RWPE2 (cell line): ENCODE results near the gene GMEB2.
A peak's percentile ranks its signal among the peaks of the same experiment; 100 is the strongest.
"Not testable (repeated sequence)": the region's sequence is repeated elsewhere in the genome, so short reads cannot be mapped to it uniquely, and the experiment has no call there.

Experiments used
- ATAC-seq: fragments of 200-7000 bp; cut with Tn5 transposase; 3 replicates; pipeline ENCODE4 v1.9.1; 2021; ENCODE audit warnings: low read depth
- DNase-seq: peaks from one replicate; pipeline ENCODE4 v3.0.0-alpha.2; 2020; ENCODE audit warnings: low spot score
- H3K27ac ChIP-seq: fragments of 450-650 bp; 2 replicates; pipeline ENCODE4 v1.5.1; 2017; ENCODE audit warnings: mild to moderate bottlenecking; ENCODE audit not compliant: poor library complexity, severe bottlenecking
- H3K27me3 ChIP-seq: fragments of 250-450 bp; sonication (Bioruptor Pico); 2 replicates; pipeline ENCODE4 v1.5.1; 2021; ENCODE audit warnings: mild to moderate bottlenecking, moderate library complexity; ENCODE audit not compliant: insufficient read depth, poor library complexity, severe bottlenecking
- H3K36me3 ChIP-seq: fragments of 250-450 bp; sonication (Bioruptor Pico); 2 replicates; pipeline ENCODE4 v1.5.1; 2020; ENCODE audit warnings: low read depth, mild to moderate bottlenecking, moderate library complexity
- H3K4me1 ChIP-seq: fragments of 250-450 bp; sonication (Bioruptor Pico); 2 replicates; pipeline ENCODE4 v1.5.1; 2021; ENCODE audit warnings: mild to moderate bottlenecking, moderate library complexity; ENCODE audit not compliant: insufficient read depth, poor library complexity, severe bottlenecking
- H3K4me3 ChIP-seq: fragments of 250-450 bp; sonication (Bioruptor Pico); 2 replicates; pipeline ENCODE4 v1.5.1; 2021; ENCODE audit warnings: mild to moderate bottlenecking, moderate library complexity; ENCODE audit not compliant: severe bottlenecking
- H3K9me3 ChIP-seq: fragments of 250-450 bp; sonication (Bioruptor Pico); 2 replicates; pipeline ENCODE4 v1.5.1; 2021; ENCODE audit warnings: mild to moderate bottlenecking, moderate library complexity; ENCODE audit not compliant: severe bottlenecking
- TF ChIP-seq, protein P1 (sequence below): fragments of 450-650 bp; IDR thresholded peaks from one replicate; pipeline ENCODE4 v1.5.1; 2017; ENCODE audit warnings: mild to moderate bottlenecking, moderate library complexity; ENCODE audit not compliant: poor library complexity, severe bottlenecking

The GMEB2 gene

DNA sequence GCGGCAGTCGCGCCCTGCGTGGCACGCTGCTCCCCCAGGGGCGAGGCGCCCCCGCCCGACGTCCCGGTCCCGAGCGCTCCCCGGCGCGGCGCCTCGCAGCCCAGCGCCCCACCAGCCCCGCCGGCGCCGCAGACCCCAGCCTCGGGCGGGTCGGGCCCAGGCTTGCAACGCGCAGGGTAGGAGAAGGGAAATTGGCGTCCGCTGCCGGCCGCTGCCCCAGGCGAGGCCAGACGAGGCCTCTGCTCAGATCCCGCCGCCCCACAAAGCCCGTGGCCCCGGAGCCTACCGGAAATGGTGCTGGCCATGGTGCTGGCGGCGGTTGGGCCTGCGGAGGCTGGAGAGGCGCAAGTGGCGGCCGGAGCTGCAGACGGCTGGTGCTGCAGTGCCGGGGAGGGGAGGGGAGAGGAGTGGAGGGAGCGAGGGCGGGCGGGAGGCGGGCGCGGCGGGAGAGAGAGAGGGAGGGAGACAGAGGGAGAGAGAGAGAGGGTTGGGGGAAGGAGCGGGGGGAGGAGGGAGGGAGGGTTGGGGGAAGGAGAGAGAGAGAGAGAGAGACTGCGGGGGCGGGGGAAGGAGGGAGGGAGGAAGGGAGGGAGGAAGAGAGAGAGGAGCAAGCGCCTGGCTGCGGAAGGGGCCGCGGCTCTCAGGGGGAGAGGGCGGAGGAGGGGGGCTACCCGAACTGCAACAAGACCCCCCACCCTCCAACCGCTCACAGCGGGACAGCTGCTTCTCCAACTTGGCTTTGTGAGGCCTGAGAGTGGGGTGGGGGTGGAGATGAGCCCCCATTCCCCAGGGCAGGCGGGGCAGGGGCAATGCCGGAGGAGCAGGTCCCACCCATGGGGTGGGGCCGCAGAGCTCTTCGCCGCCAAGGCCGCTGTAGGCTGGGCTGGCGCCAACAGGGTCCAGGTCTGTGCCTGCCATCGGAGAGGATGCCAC lies 26.4 kb upstream of the GMEB2 start, which contains the start of gene STMN3:
STMN3 (minus strand) TSS at position 384 of the 933 bp plus-strand sequence; CDS start at position 305, 79 bp downstream.
- TF ChIP-seq, protein P1, sequence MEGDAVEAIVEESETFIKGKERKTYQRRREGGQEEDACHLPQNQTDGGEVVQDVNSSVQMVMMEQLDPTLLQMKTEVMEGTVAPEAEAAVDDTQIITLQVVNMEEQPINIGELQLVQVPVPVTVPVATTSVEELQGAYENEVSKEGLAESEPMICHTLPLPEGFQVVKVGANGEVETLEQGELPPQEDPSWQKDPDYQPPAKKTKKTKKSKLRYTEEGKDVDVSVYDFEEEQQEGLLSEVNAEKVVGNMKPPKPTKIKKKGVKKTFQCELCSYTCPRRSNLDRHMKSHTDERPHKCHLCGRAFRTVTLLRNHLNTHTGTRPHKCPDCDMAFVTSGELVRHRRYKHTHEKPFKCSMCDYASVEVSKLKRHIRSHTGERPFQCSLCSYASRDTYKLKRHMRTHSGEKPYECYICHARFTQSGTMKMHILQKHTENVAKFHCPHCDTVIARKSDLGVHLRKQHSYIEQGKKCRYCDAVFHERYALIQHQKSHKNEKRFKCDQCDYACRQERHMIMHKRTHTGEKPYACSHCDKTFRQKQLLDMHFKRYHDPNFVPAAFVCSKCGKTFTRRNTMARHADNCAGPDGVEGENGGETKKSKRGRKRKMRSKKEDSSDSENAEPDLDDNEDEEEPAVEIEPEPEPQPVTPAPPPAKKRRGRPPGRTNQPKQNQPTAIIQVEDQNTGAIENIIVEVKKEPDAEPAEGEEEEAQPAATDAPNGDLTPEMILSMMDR: peak; percentile 3
- peak; percentile 63 for ATAC-seq
- Histone ChIP-seq H3K4me3 (peak within 1 kb of the TSS; percentile 39), H3K36me3 (no peaks in the 10 kb centered on the region), H3K9me3 (no peaks in the 10 kb centered on the region), H3K27me3 (peaks cover 22% of the 10 kb centered on the region), H3K27ac (no peak within 1 kb of the TSS), H3K4me1 (no peaks in the 10 kb centered on the region)
- DNase-seq: peak; percentile 97

DNA sequence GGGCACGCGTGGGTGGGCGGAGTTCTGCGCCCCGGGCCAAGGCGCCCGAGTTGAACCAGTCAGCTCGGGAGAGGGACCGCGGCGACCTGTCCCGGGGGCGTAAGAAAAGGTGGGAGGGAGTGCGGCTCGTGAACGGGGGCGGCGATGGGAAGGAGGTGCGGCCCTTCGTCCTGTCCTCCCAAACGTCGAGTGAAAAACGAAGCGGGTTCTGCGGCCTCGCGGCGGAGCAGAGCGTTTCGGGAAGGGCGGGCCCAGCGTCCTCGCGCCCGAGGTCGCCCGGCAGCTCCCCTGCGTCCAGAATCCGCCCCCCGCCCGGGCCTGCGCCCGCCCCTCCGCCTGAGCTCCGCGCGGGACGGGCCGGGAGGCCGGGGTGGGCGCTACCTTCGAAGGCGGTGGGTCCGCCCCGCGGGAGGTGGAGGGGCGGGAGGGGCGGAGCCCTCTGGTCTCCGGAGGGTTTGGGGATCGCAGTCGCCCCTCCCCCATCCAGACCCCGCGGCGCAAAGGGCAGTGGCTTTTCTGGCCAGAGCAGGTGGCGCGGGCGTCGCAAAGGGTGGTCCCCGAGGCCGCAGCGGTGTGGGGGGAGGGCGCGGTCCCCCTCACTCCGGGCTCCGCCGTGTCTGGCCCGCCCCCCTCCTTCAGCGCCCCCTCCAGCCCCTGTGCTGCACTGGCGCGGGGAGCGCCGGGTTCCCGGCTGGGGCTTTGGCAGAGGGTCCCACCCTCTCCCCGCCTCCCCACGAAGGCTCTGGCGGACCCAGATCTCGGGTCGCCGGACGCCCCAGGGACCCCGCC lies 25.5 kb upstream of the GMEB2 start:
- Histone ChIP-seq H3K27me3 (peaks cover 22% of the 10 kb centered on the region), H3K36me3 (no peaks in the 10 kb centered on the region), H3K27ac (no peak overlapping the region), H3K4me3 (peak overlapping the region; percentile 39), H3K9me3 (no peaks in the 10 kb centered on the region), H3K4me1 (no peaks in the 10 kb centered on the region)
- DNase-seq (no peak), ATAC-seq (peak; percentile 2; the same call in 1 of the 3 replicates)
- TF ChIP-seq, protein P1: peak; percentile 9

- H3K27me3 ChIP-seq: peaks cover 22% of the 10 kb centered on the region
- H3K4me3 ChIP-seq: peak overlapping the region; percentile 39
- no peaks in the 10 kb centered on the region for H3K36me3 ChIP-seq
- ATAC-seq: no peak
- H3K27ac ChIP-seq: no peak overlapping the region
- no peaks in the 10 kb centered on the region for H3K9me3 ChIP-seq
- H3K4me1 ChIP-seq: no peaks in the 10 kb centered on the region
- TF ChIP-seq, protein P1: no peak
- peak; percentile 86 for DNase-seq
Observed at GRCh38 chr20:63651942-63652191, 25.0 kb upstream of the GMEB2 start.

- H3K9me3 ChIP-seq, ATAC-seq, H3K4me3 ChIP-seq, H3K27ac ChIP-seq, H3K36me3 ChIP-seq, H3K4me1 ChIP-seq: not testable (repeated sequence)
- peak; percentile 79 for DNase-seq
- peaks cover 22% of the 10 kb centered on the region for H3K27me3 ChIP-seq
Observed at GRCh38 chr20:63650486-63650885, 23.6 kb upstream of the GMEB2 start.

DNA sequence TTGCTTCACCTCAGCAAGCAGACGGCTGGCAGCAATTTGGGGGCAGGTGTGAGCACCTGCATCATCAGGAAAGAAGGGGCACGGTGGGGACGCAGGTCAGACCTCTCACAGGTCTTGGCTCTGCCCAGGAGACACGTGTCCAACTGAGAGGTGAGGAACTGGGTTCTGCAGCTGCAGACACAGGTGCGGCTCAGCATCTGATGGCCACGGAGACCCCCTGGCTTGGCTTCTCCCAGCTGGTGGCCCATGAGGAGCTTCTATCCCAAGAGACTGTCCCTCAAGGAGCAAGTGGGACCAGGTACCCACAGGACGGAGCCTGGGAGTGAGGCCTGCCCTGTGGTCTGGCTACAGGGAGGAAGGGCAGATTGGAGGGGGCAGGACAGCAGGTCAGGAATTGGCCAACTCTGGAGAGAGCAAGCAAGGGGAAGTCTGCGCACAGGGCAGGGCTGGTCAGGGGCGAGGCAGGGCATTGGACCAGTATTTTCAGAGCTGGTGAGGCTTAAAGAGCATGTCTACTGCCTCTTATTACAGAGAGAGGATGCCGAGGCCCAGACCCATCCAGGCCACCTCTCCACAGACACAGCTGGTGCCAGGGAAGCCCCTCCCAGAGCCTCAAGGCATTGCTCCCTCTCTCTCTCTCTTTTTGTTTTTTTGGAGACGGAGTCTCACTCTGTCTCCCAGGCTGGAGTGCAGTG lies 22.1 kb upstream of the GMEB2 start:
- H3K27ac ChIP-seq: no peak overlapping the region
- no peaks in the 10 kb centered on the region for H3K4me1 ChIP-seq
- peaks cover 22% of the 10 kb centered on the region for H3K27me3 ChIP-seq
- TF ChIP-seq, protein P1: no peak
- ATAC-seq: no peak
- H3K9me3 ChIP-seq: no peaks in the 10 kb centered on the region
- no peak overlapping the region for H3K4me3 ChIP-seq
- DNase-seq: peak; percentile 78
- no peaks in the 10 kb centered on the region for H3K36me3 ChIP-seq
